ENCODE measurements around the gene EPN2. TPM values are rescaled to one million over a fixed set of nuclear protein-coding genes. Genes with fewer than 3 reads are reported as not detected.
"Not testable (repeated sequence)": the region's sequence is repeated elsewhere in the genome, so short reads cannot be mapped to it uniquely, and the experiment has no call there.

Gene EPN2
- total RNA-seq, 1 donor from 2014 or later, result 5.4 TPM

DNA sequence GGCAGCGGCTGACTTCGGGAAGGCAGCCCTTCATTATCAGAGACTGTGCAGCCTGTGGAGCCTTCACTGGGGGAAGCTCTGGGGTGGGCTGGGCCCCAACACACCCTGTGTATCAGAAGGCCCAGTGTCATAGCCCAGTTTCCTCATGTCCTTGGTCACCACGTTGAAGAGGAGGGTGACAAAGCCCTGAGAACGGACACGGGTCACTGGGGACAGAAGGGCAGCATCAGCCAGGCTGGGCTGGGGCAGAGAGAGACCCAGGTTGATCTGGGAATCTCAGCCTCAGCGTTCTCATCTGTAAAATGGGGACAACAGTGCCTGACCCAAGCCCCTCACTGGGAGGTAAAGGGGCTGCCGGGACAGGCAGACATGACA is 106.1 kb downstream of the EPN2 start:
- intact Hi-C loops (cut with micrococcal nuclease), result no loop called here

GRCh38 chr17:19343671-19344151 is 106.5 kb downstream of the EPN2 start:
- intact Hi-C loops (cut with micrococcal nuclease), result no loop called here

- intact Hi-C loops (cut with micrococcal nuclease), result no loop called here
Observed at GRCh38 chr17:19344311-19345066, 107.3 kb downstream of the EPN2 start.

- intact Hi-C loops (cut with micrococcal nuclease), result no loop called here
Observed at GRCh38 chr17:19345067-19345460, 107.9 kb downstream of the EPN2 start.

DNA sequence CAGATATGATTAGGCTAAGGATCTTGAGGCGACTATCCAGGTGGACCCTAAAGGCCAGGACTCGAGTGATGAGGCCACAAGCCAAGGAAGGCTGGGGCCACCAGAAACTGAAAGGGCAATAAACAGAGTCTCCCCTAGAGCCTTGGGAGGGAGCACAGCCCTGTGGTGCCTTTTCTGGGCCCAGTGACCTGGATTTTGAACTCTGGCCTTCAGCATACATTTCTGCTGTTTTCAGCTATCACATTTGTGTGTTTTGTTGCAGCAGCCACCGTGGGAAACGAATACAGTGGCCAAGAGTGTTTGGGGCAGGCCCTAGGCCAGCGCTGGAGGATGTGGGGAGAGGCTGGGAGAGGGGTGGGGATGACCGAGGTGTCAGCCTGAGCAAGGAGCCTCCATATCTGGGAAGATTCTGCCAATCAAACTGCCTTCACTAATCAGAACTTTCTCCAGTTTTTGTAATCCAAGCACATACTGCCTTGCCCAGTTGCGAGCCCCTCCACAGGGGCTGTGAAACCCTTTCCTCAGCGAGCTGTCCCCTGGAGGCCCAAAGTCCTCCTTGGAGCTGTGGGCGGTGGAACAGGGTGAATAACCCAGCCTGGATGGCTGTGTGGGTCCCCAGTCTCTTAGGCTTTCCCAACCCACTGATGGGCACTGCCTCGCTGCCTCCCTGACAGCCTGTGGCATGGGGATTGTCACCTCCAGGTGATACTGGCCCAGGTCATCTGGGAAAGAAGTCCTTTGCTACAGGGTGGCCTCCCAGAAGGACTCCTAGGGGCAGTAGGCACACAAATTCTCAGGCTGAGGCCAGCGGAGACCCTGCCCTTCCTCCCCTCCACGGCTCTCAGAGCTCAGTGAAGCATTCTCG is 108.6 kb downstream of the EPN2 start:
- intact Hi-C loops (cut with micrococcal nuclease), result no loop called here

GRCh38 chr17:19346351-19347255 is 109.4 kb downstream of the EPN2 start:
- intact Hi-C loops (cut with micrococcal nuclease), result no loop called here

GRCh38 chr17:19347323-19348080 is 110.3 kb downstream of the EPN2 start:
- intact Hi-C loops (cut with micrococcal nuclease), result no loop called here

- intact Hi-C loops (cut with micrococcal nuclease), result no loop called here
Observed at GRCh38 chr17:19348081-19348650, 111.0 kb downstream of the EPN2 start.

GRCh38 chr17:19348806-19349205 is 111.6 kb downstream of the EPN2 start:
- intact Hi-C loops (cut with micrococcal nuclease), result no loop called here

GRCh38 chr17:19353401-19353800 is 116.2 kb downstream of the EPN2 start:
- intact Hi-C loops (cut with micrococcal nuclease), result not testable (repeated sequence)

GRCh38 chr17:19354748-19355147 is 117.6 kb downstream of the EPN2 start:
- intact Hi-C loops (cut with micrococcal nuclease), result no loop called here

DNA sequence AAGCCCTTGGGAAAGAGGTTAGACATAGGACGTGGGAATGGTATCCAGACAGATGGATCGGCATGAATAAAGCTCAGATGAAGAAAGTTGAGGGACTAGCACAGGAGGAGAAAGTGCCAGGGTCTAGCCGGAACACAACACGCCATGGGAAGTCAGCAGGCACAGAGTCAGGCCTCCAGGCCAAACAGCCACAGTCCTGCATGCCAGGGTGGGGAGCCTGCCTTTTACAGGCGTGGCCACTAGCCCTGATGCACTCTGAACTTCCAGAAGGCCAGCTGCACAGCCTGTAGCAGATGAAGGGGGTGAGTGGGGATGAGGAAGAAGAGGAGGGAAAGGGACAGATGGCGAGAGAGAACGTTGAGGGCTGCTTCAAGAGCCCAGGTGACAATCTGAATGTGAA is 120.2 kb downstream of the EPN2 start:
- intact Hi-C loops (cut with micrococcal nuclease), result no loop called here

DNA sequence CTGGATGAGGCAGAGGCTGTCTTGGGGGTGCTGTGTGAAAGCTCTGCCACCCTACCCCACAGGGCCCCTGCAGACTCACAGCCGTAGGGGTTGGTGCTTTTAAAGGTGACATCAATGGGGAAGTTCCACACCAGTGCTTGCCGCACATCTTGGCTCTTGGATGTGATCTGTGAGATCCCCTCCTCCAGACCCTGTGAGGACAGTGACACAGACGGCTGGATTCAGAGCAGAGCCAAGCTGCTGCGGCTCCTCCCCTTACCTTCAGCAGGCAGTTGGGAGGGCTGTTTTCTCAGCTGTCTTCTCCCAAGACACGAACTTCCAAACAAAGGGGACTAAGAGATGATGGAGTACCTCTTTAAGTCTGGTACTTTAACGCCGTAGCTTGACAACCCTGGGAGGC is 120.6 kb downstream of the EPN2 start:
- intact Hi-C loops (cut with micrococcal nuclease), result no loop called here

DNA sequence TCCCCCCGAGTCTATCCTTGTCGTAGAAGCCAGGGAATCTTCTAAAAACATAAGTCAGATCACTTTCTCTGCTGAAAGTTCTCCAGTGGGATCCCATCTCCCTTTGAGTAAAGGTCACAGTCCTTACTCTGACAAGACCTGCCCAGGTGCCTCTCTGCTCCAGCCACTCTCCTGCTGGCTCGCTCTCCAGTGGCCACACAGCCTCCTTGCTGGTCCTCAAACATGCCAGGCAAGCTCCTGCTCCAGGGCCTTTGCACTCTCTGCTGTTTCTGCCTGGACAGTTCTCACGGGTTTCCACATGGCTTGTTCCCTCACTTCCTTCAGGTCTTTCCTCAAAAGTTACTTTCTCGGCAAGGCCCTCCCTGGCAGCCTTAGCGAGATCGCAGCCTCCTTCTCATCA is 122.0 kb downstream of the EPN2 start:
- intact Hi-C loops (cut with micrococcal nuclease), result no loop called here

DNA sequence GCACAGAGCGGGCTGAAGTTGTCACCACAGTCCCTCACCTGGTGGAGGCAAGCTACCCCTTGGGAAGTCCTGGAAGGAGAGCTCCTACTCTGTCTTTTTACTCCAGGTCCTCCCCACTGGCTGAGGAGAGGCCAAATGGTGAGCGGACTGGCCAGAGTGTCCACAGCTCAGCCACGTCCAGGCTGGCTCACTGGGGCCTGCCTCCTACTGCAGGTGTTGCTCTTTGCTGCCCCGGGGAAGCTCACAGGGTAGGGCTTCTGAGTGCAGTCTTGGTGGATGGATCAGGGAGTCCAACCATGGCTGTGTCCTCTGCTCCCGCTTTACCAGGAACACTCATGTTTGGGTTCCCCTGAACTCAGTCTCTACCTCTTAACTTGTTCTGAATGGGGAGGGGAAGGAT is 122.7 kb downstream of the EPN2 start:
- intact Hi-C loops (cut with micrococcal nuclease), result loop anchor here (5.0 kb wide), 3 partner anchors 102 to 407 kb away; partner anchors contain the start of gene ALDH3A2

GRCh38 chr17:19360772-19361171 is 123.6 kb downstream of the EPN2 start:
- intact Hi-C loops (cut with micrococcal nuclease), result loop anchor here (5.0 kb wide), 3 partner anchors 102 to 407 kb away; partner anchors contain the start of gene ALDH3A2

DNA sequence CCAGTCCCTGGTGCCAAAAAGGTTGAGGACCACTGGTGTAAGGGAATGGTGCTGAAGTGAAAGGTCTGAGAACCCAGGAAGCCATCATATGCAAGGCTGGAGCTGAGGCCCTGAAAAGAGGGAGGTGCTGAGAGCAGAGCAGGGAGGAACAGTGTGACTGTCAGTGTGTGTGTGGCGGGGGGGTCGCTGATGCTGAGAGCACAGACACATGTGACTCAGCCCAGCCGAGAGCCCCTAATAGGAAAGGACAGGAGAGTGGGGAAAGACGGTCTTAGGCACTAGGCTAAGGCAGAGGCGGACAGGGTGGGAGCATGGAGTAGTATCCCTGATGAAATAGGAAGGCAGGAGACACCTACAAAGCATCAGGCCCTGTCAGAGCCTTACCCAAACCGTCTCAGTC is 124.2 kb downstream of the EPN2 start:
- intact Hi-C loops (cut with micrococcal nuclease), result loop anchor here (5.0 kb wide), 3 partner anchors 101 to 406 kb away; partner anchors contain the start of gene ALDH3A2

DNA sequence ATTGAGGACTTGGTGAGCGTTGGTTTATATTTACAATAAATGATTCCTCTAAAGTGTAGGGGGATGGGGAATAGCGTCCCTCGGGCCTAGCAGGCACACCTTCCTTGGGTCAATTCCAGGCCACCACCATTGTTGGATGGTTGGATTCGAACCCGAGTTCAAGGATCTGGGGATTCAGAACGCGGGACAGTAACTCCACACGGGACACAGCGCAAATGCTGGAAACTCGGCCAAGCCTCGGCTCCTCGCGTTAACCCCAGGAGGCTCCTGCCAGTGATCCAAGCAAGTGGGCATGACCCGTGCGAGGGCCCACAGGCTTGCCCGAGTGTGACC is 124.7 kb downstream of the EPN2 start:
- intact Hi-C loops (cut with micrococcal nuclease), result loop anchor here (1.0 to 5.0 kb wide), 7 partner anchors 8 to 405 kb away; partner anchors contain the start of genes ALDH3A2 and MAPK7

GRCh38 chr17:19362277-19363113 is 125.3 kb downstream of the EPN2 start, which contains the start of gene B9D1:
Gene B9D1 (minus strand): TSS chr17:19362723. CDS start chr17:19362569, 154 bp downstream.
- intact Hi-C loops (cut with micrococcal nuclease), result loop anchor here (1.0 to 5.0 kb wide), 7 partner anchors 8 to 405 kb away; partner anchors contain the start of genes ALDH3A2 and MAPK7
